ENCODE measurements around the gene MRFAP1. TPM values are rescaled to one million over a fixed set of nuclear protein-coding genes. Genes with fewer than 3 reads are reported as not detected.
"Not testable (repeated sequence)": the region's sequence is repeated elsewhere in the genome, so short reads cannot be mapped to it uniquely, and the experiment has no call there.

The MRFAP1 gene
- total RNA-seq, 1 donor: 94.1 TPM

GRCh38 chr4:6622744-6623143 lies 17.7 kb upstream of the MRFAP1 start:
- TF ChIP-seq, protein P1, sequence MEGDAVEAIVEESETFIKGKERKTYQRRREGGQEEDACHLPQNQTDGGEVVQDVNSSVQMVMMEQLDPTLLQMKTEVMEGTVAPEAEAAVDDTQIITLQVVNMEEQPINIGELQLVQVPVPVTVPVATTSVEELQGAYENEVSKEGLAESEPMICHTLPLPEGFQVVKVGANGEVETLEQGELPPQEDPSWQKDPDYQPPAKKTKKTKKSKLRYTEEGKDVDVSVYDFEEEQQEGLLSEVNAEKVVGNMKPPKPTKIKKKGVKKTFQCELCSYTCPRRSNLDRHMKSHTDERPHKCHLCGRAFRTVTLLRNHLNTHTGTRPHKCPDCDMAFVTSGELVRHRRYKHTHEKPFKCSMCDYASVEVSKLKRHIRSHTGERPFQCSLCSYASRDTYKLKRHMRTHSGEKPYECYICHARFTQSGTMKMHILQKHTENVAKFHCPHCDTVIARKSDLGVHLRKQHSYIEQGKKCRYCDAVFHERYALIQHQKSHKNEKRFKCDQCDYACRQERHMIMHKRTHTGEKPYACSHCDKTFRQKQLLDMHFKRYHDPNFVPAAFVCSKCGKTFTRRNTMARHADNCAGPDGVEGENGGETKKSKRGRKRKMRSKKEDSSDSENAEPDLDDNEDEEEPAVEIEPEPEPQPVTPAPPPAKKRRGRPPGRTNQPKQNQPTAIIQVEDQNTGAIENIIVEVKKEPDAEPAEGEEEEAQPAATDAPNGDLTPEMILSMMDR (IDR thresholded peaks at IDR 0.05; ENCODE audit: extremely low read depth, low read depth, low read length): no peak
- Histone ChIP-seq H4K20me1 (ENCODE audit: insufficient read depth, low read length) (no peaks in the 10 kb centered on the region), H3K4me2 (ENCODE audit: insufficient read depth, low read length) (no peak overlapping the region), H3K4me3 (ENCODE audit: insufficient read depth, low read length) (no peak overlapping the region), H3K27ac (ENCODE audit: low read depth, low read length) (no peak overlapping the region), H2AFZ (ENCODE audit: low read length) (no peak overlapping the region), H3K79me2 (ENCODE audit: insufficient read depth, low read length) (no peaks in the 10 kb centered on the region), H3K27me3 (ENCODE audit: insufficient read depth, low read length) (no peaks in the 10 kb centered on the region), H3K9me3 (ENCODE audit: low read depth, low read length) (no peaks in the 10 kb centered on the region), H3K36me3 (ENCODE audit: insufficient read depth, low read length) (no peaks in the 10 kb centered on the region), H3K4me1 (ENCODE audit: insufficient read depth, low read length) (no peaks in the 10 kb centered on the region)
- DNase-seq (ENCODE audit: insufficient read length, low spot score, missing footprints): no peak

DNA sequence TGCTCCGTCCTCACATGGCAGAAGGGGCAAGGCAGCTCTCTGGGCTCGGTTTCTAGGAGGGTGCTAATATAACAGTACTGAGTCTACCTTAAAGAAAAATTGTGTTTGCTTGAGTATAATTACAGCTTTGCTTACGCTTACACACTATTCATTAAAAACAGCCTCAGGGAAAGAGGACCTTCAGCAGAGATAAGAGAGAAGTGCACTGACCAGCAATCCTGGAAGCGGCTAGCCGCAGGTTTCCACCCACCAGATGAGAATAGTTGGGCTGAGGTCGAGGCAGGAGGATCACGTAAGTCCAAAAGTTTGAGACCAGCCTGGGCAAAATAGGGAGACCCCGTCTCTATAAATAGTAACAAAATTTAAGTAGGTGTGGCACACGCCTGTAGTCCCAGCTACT lies 15.2 kb upstream of the MRFAP1 start:
- Histone ChIP-seq H3K4me2 (ENCODE audit: insufficient read depth, low read length) (no peak overlapping the region), H3K4me1 (ENCODE audit: insufficient read depth, low read length) (no peaks in the 10 kb centered on the region), H4K20me1 (ENCODE audit: insufficient read depth, low read length) (no peaks in the 10 kb centered on the region), H3K9me3 (ENCODE audit: low read depth, low read length) (no peaks in the 10 kb centered on the region), H3K27me3 (ENCODE audit: insufficient read depth, low read length) (no peaks in the 10 kb centered on the region), H3K79me2 (ENCODE audit: insufficient read depth, low read length) (no peaks in the 10 kb centered on the region), H2AFZ (ENCODE audit: low read length) (no peak overlapping the region), H3K27ac (ENCODE audit: low read depth, low read length) (no peak overlapping the region), H3K4me3 (ENCODE audit: insufficient read depth, low read length) (no peak overlapping the region), H3K36me3 (ENCODE audit: insufficient read depth, low read length) (no peaks in the 10 kb centered on the region)
- TF ChIP-seq, protein P1 (IDR thresholded peaks at IDR 0.05; ENCODE audit: extremely low read depth, low read depth, low read length): no peak
- no peak for DNase-seq (ENCODE audit: insufficient read length, low spot score, missing footprints)

DNA sequence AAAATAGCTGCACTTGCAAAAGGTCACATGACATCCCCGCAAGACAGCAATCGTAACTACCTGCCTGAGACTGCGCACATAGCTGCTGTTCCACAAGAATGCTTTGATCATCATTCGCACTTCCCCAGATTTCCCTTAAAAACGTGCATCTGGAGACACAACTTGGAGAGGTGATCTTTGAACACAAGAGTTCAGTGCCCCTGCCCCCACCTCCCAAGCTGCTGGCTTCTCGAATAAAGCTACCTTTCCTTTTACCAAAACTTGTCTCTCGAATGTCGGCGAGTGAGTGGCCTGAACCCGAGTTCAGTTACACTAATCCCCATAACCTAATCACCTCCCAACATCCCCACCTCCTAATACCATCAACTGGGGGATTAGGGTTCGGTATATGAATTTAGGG lies 14.4 kb upstream of the MRFAP1 start:
- H3K4me3 ChIP-seq (ENCODE audit: insufficient read depth, low read length): no peak overlapping the region
- H3K27me3 ChIP-seq (ENCODE audit: insufficient read depth, low read length): no peaks in the 10 kb centered on the region
- H3K9me3 ChIP-seq (ENCODE audit: low read depth, low read length): no peaks in the 10 kb centered on the region
- no peaks in the 10 kb centered on the region for H3K4me1 ChIP-seq (ENCODE audit: insufficient read depth, low read length)
- no peak overlapping the region for H2AFZ ChIP-seq (ENCODE audit: low read length)
- H3K36me3 ChIP-seq (ENCODE audit: insufficient read depth, low read length): no peaks in the 10 kb centered on the region
- no peak overlapping the region for H3K27ac ChIP-seq (ENCODE audit: low read depth, low read length)
- H3K4me2 ChIP-seq (ENCODE audit: insufficient read depth, low read length): no peak overlapping the region
- DNase-seq (ENCODE audit: insufficient read length, low spot score, missing footprints): no peak
- H3K79me2 ChIP-seq (ENCODE audit: insufficient read depth, low read length): no peaks in the 10 kb centered on the region
- no peaks in the 10 kb centered on the region for H4K20me1 ChIP-seq (ENCODE audit: insufficient read depth, low read length)
- TF ChIP-seq, protein P1 (IDR thresholded peaks at IDR 0.05; ENCODE audit: extremely low read depth, low read depth, low read length): no peak

DNA sequence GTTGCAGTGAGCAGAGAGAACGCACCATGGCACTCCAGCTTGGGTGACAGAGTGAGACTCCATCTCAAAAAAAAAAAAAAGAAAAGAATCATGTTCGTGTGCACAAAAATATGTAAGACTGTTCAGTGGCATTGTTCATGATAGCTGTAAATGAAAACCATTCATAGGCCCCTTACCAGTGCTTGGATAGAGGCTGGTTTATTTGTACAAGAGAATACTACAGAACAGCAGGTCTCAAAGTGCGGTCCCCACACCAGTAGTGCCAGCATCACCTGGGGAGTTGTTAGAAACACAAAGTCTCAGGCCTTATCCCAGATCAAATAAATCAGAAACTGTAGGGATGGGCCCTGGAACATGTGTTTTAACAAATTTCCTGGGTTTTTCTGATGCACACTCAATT lies 12.7 kb upstream of the MRFAP1 start:
- no peak for DNase-seq (ENCODE audit: insufficient read length, low spot score, missing footprints)
- Histone ChIP-seq H3K36me3 (ENCODE audit: insufficient read depth, low read length) (no peaks in the 10 kb centered on the region), H4K20me1 (ENCODE audit: insufficient read depth, low read length) (no peaks in the 10 kb centered on the region), H3K4me2 (ENCODE audit: insufficient read depth, low read length) (no peak overlapping the region), H3K27ac (ENCODE audit: low read depth, low read length) (no peak overlapping the region), H3K4me3 (ENCODE audit: insufficient read depth, low read length) (no peak overlapping the region), H3K27me3 (ENCODE audit: insufficient read depth, low read length) (no peaks in the 10 kb centered on the region), H3K4me1 (ENCODE audit: insufficient read depth, low read length) (no peaks in the 10 kb centered on the region), H3K79me2 (ENCODE audit: insufficient read depth, low read length) (no peaks in the 10 kb centered on the region), H2AFZ (ENCODE audit: low read length) (no peak overlapping the region), H3K9me3 (ENCODE audit: low read depth, low read length) (no peaks in the 10 kb centered on the region)
- TF ChIP-seq, protein P1 (IDR thresholded peaks at IDR 0.05; ENCODE audit: extremely low read depth, low read depth, low read length): no peak

- not testable (repeated sequence) for DNase-seq (ENCODE audit: insufficient read length, low spot score, missing footprints); H3K27me3 ChIP-seq (ENCODE audit: insufficient read depth, low read length); H3K36me3 ChIP-seq (ENCODE audit: insufficient read depth, low read length); H3K4me2 ChIP-seq (ENCODE audit: insufficient read depth, low read length); H3K27ac ChIP-seq (ENCODE audit: low read depth, low read length); H2AFZ ChIP-seq (ENCODE audit: low read length); H3K9me3 ChIP-seq (ENCODE audit: low read depth, low read length); H3K79me2 ChIP-seq (ENCODE audit: insufficient read depth, low read length); H3K4me1 ChIP-seq (ENCODE audit: insufficient read depth, low read length); H3K4me3 ChIP-seq (ENCODE audit: insufficient read depth, low read length); H4K20me1 ChIP-seq (ENCODE audit: insufficient read depth, low read length)
Measured at GRCh38 chr4:6628484-6628883, 12.0 kb upstream of the MRFAP1 start.

All from osteoblast (primary cell).